ENCODE measurements around the gene AEBP1. TPM values are rescaled to one million over a fixed set of nuclear protein-coding genes. Genes with fewer than 3 reads are reported as not detected.

The AEBP1 gene
- total RNA-seq, 1 donor from 2014 or later = 17.2 TPM

DNA sequence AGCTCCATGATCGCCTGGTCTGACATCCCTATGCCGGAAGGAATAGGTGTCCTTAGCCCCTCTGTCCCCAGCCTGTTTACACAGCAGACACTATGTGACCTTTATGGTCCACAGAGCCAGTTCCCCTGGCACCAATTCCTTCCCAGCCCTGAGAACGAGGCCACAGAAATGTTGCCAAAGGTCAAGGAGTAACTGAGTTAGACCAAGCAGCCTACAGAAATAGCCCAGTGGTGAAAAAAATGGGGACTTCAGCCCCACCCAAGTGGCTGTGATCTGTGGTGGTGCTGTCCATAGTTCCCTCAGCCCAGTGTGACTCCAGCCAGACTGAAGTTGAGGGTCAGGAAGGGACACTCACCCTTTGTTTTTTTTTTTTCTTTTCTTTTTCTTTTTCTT, 41.2 kb upstream of the AEBP1 start:
- H3K9me3 Mint-ChIP-seq = no peaks in the 10 kb centered on the region
- DNase-seq (ENCODE audit: low spot score) = no peak
- H3K27me3 Mint-ChIP-seq (ENCODE audit: insufficient read depth) = no peaks in the 10 kb centered on the region
- peaks cover 23% of the 10 kb centered on the region for H3K36me3 Mint-ChIP-seq (ENCODE audit: low read depth)
- no peak overlapping the region for H3K4me3 Mint-ChIP-seq
- no peaks in the 10 kb centered on the region for H3K4me1 Mint-ChIP-seq (ENCODE audit: low read depth)
- intact Hi-C loops (cut with micrococcal nuclease) = no loop called here
- no peak overlapping the region for H3K27ac Mint-ChIP-seq

- DNase-seq (ENCODE audit: low spot score) = no peak
- no peak overlapping the region for H3K4me3 Mint-ChIP-seq
- no peak overlapping the region for H3K27ac Mint-ChIP-seq
- no peaks in the 10 kb centered on the region for H3K4me1 Mint-ChIP-seq (ENCODE audit: low read depth)
- peaks cover 18% of the 10 kb centered on the region for H3K36me3 Mint-ChIP-seq (ENCODE audit: low read depth)
- no peaks in the 10 kb centered on the region for H3K9me3 Mint-ChIP-seq
- no peaks in the 10 kb centered on the region for H3K27me3 Mint-ChIP-seq (ENCODE audit: insufficient read depth)
- intact Hi-C loops (cut with micrococcal nuclease) = no loop called here
Measured at GRCh38 chr7:44063547-44063893, 40.6 kb upstream of the AEBP1 start.

GRCh38 chr7:44063894-44064651, 40.1 kb upstream of the AEBP1 start:
- intact Hi-C loops (cut with micrococcal nuclease) = no loop called here
- H3K27ac Mint-ChIP-seq = no peak overlapping the region
- H3K4me1 Mint-ChIP-seq (ENCODE audit: low read depth) = no peaks in the 10 kb centered on the region
- DNase-seq (ENCODE audit: low spot score) = no peak
- H3K27me3 Mint-ChIP-seq (ENCODE audit: insufficient read depth) = no peaks in the 10 kb centered on the region
- H3K9me3 Mint-ChIP-seq = no peaks in the 10 kb centered on the region
- H3K4me3 Mint-ChIP-seq = no peak overlapping the region
- H3K36me3 Mint-ChIP-seq (ENCODE audit: low read depth) = peaks cover 13% of the 10 kb centered on the region

- H3K4me3 Mint-ChIP-seq = no peak overlapping the region
Measured at GRCh38 chr7:44064791-44065430, 39.2 kb upstream of the AEBP1 start.

GRCh38 chr7:44065431-44066110, 38.6 kb upstream of the AEBP1 start, which contains the start of gene PGAM2:
PGAM2 (minus strand) TSS chr7:44065567; CDS start chr7:44065529, 38 bp downstream.
- peaks cover 7% of the 10 kb centered on the region for H3K36me3 Mint-ChIP-seq (ENCODE audit: low read depth)
- intact Hi-C loops (cut with micrococcal nuclease) = no loop called here
- no peaks in the 10 kb centered on the region for H3K9me3 Mint-ChIP-seq
- H3K4me1 Mint-ChIP-seq (ENCODE audit: low read depth) = no peaks in the 10 kb centered on the region
- no peaks in the 10 kb centered on the region for H3K27me3 Mint-ChIP-seq (ENCODE audit: insufficient read depth)
- H3K27ac Mint-ChIP-seq = no peak within 1 kb of the TSS
- no peak for DNase-seq (ENCODE audit: low spot score)
- no peak within 1 kb of the TSS for H3K4me3 Mint-ChIP-seq

More at GRCh38 chr7:44064791-44065430, 39.2 kb upstream of the AEBP1 start:
- intact Hi-C loops (cut with micrococcal nuclease) = no loop called here
- H3K36me3 Mint-ChIP-seq (ENCODE audit: low read depth) = peaks cover 10% of the 10 kb centered on the region
- H3K9me3 Mint-ChIP-seq = no peaks in the 10 kb centered on the region
- H3K27me3 Mint-ChIP-seq (ENCODE audit: insufficient read depth) = no peaks in the 10 kb centered on the region
- no peak overlapping the region for H3K27ac Mint-ChIP-seq
- no peaks in the 10 kb centered on the region for H3K4me1 Mint-ChIP-seq (ENCODE audit: low read depth)
- DNase-seq (ENCODE audit: low spot score) = no peak

DNA sequence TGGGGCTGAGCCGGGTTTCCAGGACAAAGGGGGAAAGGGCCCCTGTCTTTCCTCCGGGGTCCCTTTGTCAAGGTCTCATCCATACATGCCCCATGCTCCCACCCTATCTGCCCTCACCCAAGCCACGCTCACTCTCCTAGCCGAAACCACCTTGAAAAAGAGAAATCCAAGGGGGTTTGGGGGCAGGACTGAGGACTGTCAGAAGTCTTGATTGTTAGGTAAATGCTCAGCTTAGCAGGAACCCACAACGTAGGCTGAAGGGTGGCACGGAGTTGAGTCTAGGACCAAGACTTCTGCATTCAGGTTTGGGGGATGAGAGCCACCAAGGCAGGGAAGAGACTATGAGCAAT, 38.1 kb upstream of the AEBP1 start:
- no peak overlapping the region for H3K27ac Mint-ChIP-seq
- peaks cover 7% of the 10 kb centered on the region for H3K36me3 Mint-ChIP-seq (ENCODE audit: low read depth)
- H3K4me3 Mint-ChIP-seq = no peak overlapping the region
- DNase-seq (ENCODE audit: low spot score) = no peak
- no peaks in the 10 kb centered on the region for H3K9me3 Mint-ChIP-seq
- H3K27me3 Mint-ChIP-seq (ENCODE audit: insufficient read depth) = no peaks in the 10 kb centered on the region
- no peaks in the 10 kb centered on the region for H3K4me1 Mint-ChIP-seq (ENCODE audit: low read depth)
- intact Hi-C loops (cut with micrococcal nuclease) = no loop called here

DNA sequence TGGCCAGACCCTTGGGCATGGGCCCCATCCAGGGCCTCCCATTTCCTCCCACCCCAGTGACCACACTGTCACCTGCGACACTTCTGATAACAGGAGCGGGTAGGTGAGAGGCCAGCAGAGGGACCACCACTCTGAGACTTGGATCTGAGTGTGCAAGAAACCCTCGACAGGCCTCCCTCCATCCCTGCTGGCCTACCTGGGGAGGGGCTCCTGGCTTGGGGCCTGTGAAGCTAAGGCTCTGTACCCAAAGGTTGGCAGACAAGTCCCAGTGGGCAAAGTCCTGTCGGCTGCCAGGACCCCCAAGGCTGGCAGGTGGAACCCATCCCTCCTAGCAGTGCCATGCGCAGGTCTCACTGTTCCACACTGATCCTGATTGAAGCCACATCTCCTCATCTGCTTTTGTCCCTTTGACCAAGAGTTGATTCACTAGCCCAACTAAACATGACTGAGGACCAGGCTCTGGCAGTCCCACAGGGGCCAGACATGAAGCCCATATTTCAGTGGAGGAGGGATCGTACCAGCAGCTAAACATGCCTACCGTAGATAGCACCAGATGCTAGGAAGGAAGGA, 37.6 kb upstream of the AEBP1 start:
- Mint-ChIP-seq H3K4me1 (ENCODE audit: low read depth) (no peaks in the 10 kb centered on the region), H3K27me3 (ENCODE audit: insufficient read depth) (no peaks in the 10 kb centered on the region), H3K27ac (no peak overlapping the region), H3K9me3 (no peaks in the 10 kb centered on the region), H3K36me3 (ENCODE audit: low read depth) (peaks cover 5% of the 10 kb centered on the region), H3K4me3 (no peak overlapping the region)
- DNase-seq (ENCODE audit: low spot score) = no peak
- intact Hi-C loops (cut with micrococcal nuclease) = no loop called here

- Mint-ChIP-seq H3K27me3 (ENCODE audit: insufficient read depth) (no peaks in the 10 kb centered on the region), H3K4me3 (no peak overlapping the region), H3K9me3 (no peaks in the 10 kb centered on the region), H3K36me3 (ENCODE audit: low read depth) (peaks cover 2% of the 10 kb centered on the region), H3K27ac (no peak overlapping the region), H3K4me1 (ENCODE audit: low read depth) (no peaks in the 10 kb centered on the region)
- intact Hi-C loops (cut with micrococcal nuclease) = no loop called here
- DNase-seq (ENCODE audit: low spot score) = no peak
Measured at GRCh38 chr7:44067064-44067951, 36.8 kb upstream of the AEBP1 start.

GRCh38 chr7:44068054-44068453, 36.1 kb upstream of the AEBP1 start:
- no peak for DNase-seq (ENCODE audit: low spot score)
- intact Hi-C loops (cut with micrococcal nuclease) = no loop called here
- Mint-ChIP-seq H3K4me1 (ENCODE audit: low read depth) (no peaks in the 10 kb centered on the region), H3K36me3 (ENCODE audit: low read depth) (peaks cover 3% of the 10 kb centered on the region), H3K27me3 (ENCODE audit: insufficient read depth) (no peaks in the 10 kb centered on the region), H3K4me3 (no peak overlapping the region), H3K27ac (no peak overlapping the region), H3K9me3 (no peaks in the 10 kb centered on the region)

DNA sequence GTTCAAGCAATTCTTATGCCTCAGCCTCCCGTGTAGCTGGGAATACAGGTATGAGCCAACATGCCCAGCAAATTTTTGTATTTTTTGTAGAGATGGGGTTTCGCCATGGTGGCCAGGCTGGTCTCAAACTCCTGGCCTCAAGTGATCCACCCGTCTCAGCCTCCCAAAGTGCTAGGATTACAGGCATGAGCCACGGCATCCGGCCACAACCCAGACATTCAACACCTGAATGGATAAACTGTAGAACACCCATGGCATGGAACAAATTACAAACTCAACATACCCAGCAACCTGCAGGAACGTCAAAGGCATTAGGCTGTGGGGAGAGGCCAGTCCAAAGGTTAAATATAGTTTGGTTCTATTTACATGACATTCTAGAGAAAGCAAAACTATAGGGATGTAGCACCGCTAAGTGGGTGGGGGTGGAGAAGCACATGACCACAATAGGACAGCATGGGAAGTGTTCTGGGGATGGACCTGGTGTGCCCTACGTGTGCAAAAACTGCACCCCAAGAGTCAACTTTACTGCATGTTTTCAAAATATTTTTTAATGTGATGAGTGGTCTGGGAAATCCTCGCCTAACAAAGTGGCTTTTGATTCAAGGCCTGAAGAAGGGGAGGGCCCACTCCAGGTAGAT, 32.3 kb upstream of the AEBP1 start:
- DNase-seq (ENCODE audit: low spot score) = no peak
- peaks cover 5% of the 10 kb centered on the region for H3K36me3 Mint-ChIP-seq (ENCODE audit: low read depth)
- intact Hi-C loops (cut with micrococcal nuclease) = loop anchor here (1.0 kb wide), 1 partner anchor 124 kb away; no protein-coding TSS in a partner anchor
- no peaks in the 10 kb centered on the region for H3K4me1 Mint-ChIP-seq (ENCODE audit: low read depth)
- H3K27ac Mint-ChIP-seq = no peak overlapping the region
- H3K4me3 Mint-ChIP-seq = no peak overlapping the region
- H3K9me3 Mint-ChIP-seq = no peaks in the 10 kb centered on the region
- no peaks in the 10 kb centered on the region for H3K27me3 Mint-ChIP-seq (ENCODE audit: insufficient read depth)

DNA sequence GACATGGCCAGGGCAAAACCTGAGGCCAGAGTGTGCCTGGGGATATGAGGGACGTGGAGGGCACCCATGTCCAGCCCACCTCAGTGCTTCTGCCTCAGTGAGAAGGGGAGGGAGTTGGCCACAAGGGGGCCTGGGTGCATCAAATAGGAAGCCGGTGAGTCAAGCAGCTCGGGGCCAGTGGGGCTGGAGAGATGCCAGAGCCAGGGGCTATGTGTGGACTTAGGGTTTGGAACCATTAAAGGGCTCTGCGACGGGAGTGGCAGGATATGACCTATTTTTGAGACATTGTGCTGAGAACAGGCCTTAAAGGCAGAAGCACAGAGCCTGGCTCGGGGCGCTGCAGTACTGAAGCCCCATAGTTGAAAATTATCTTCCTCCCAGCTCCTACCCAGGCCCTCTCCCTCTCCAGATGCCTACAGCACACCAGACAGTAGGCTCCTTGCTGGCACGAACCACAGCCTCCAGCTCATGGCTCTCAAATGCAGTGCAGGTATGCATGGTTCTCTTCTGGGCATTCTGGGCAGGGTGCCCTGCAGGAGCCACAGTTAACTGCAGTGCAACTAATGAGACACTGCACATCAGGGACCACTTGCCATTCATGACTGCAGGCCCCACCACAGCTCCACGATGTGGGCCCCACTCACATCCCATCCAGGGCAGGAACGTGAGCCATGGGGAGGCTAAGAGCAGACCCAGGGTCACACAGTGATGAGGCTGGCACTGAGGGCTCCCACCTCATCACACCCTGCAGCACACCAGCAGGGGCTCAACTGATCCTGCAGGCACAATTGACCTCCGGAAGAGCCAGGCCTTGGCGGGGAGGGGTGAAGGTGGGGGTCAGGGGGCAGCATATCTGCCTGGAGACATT, 31.5 kb upstream of the AEBP1 start:
- H3K27me3 Mint-ChIP-seq (ENCODE audit: insufficient read depth) = no peaks in the 10 kb centered on the region
- H3K27ac Mint-ChIP-seq = no peak overlapping the region
- no peak for DNase-seq (ENCODE audit: low spot score)
- peaks cover 9% of the 10 kb centered on the region for H3K36me3 Mint-ChIP-seq (ENCODE audit: low read depth)
- no peak overlapping the region for H3K4me3 Mint-ChIP-seq
- peaks cover 3% of the 10 kb centered on the region for H3K4me1 Mint-ChIP-seq (ENCODE audit: low read depth)
- H3K9me3 Mint-ChIP-seq = no peaks in the 10 kb centered on the region
- intact Hi-C loops (cut with micrococcal nuclease) = loop anchor here (1.0 kb wide), 1 partner anchor 124 kb away; no protein-coding TSS in a partner anchor
